HFF-Myc (cell line): ENCODE measurements around the gene ANKRD33B.
"Not testable (repeated sequence)": the region's sequence is repeated elsewhere in the genome, so short reads cannot be mapped to it uniquely, and the experiment has no call there.

Source experiments
- DNase-seq: peaks from one replicate; pipeline ENCODE4 v3.0.0-alpha.2; 2011; ENCODE audit warnings: low read depth; ENCODE audit errors: extremely low read depth
- H3K4me3 ChIP-seq: replicated peaks from 2 replicates; pipeline ENCODE4 v1.5.1; 2011; ENCODE audit warnings: low read depth, mild to moderate bottlenecking, control low read depth, low read length
- CTCF ChIP-seq: IDR thresholded peaks from 2 replicates; pipeline ENCODE4 v1.5.1; 2012; ENCODE audit warnings: mild to moderate bottlenecking, low read depth, low read length, control low read depth; ENCODE audit errors: missing control alignments

Gene ANKRD33B

GRCh38 chr5:10563945-10564837 lies at the start of gene ANKRD33B:
Gene ANKRD33B, plus strand, starts transcription at chr5:10564070. Its CDS starts 398 bp downstream, at chr5:10564468.
- H3K4me3 ChIP-seq = peak within 1 kb of the TSS; percentile 85
- no peak for DNase-seq
- TF ChIP-seq CTCF = no peak

- not testable (repeated sequence) for H3K4me3 ChIP-seq, DNase-seq
Measured at GRCh38 chr5:10514572-10514971, 49.3 kb upstream of the ANKRD33B start.

- no peak overlapping the region for H3K4me3 ChIP-seq
- no peak for DNase-seq
- no peak for TF ChIP-seq CTCF
Measured at GRCh38 chr5:10515492-10515891, 48.4 kb upstream of the ANKRD33B start.

- H3K4me3 ChIP-seq = no peak overlapping the region
- no peak for DNase-seq
- no peak for TF ChIP-seq CTCF
Measured at GRCh38 chr5:10518347-10518746, 45.5 kb upstream of the ANKRD33B start.

GRCh38 chr5:10519729-10520128 lies 44.1 kb upstream of the ANKRD33B start:
- DNase-seq = no peak

GRCh38 chr5:10520706-10521105 lies 43.2 kb upstream of the ANKRD33B start:
- no peak for TF ChIP-seq CTCF
- DNase-seq = no peak

More at GRCh38 chr5:10519729-10520128, 44.1 kb upstream of the ANKRD33B start:
- no peak overlapping the region for H3K4me3 ChIP-seq
- no peak for TF ChIP-seq CTCF

GRCh38 chr5:10521466-10522223 lies 42.2 kb upstream of the ANKRD33B start:
- DNase-seq = no peak
- no peak overlapping the region for H3K4me3 ChIP-seq
- peak; percentile 57 for TF ChIP-seq CTCF

More at GRCh38 chr5:10520706-10521105, 43.2 kb upstream of the ANKRD33B start:
- H3K4me3 ChIP-seq = no peak overlapping the region
